Activated CD8-positive, alpha-beta memory T cell treated with anti-CD3 and anti-CD28 coated beads, Interleukin-2, amount 50 U/mL, for 4 hours (primary cell): ENCODE data around the gene PADI3.
"Not testable (repeated sequence)": the region's sequence is repeated elsewhere in the genome, so short reads cannot be mapped to it uniquely, and the experiment has no call there.

ENCODE experiments used
- DNase-seq: peaks from one replicate; pipeline ENCODE4 v3.0.0-alpha.2; 2020

The PADI3 gene

GRCh38 chr1:17307329-17307728, 58.4 kb downstream of the PADI3 start:
- DNase-seq: no peak

- no peak for DNase-seq
These were observed 59.0 kb downstream of the PADI3 start, which contains the start of gene PADI4 for GRCh38 chr1:17307946-17308345. TSS of gene PADI4 (plus strand) at chr1:17308197. CDS start at chr1:17308223, 26 bp downstream.

GRCh38 chr1:17308593-17308992, 59.7 kb downstream of the PADI3 start:
- no peak for DNase-seq

GRCh38 chr1:17309426-17310067, 60.6 kb downstream of the PADI3 start:
- DNase-seq: no peak

- DNase-seq: no peak
These were observed 61.3 kb downstream of the PADI3 start for GRCh38 chr1:17310068-17310640.

- no peak for DNase-seq
These were observed 64.8 kb downstream of the PADI3 start for GRCh38 chr1:17313530-17314309.

- no peak for DNase-seq
These were observed 65.6 kb downstream of the PADI3 start for GRCh38 chr1:17314491-17314971.

GRCh38 chr1:17315542-17316130, 66.7 kb downstream of the PADI3 start:
- no peak for DNase-seq

GRCh38 chr1:17316704-17317103, 67.8 kb downstream of the PADI3 start:
- DNase-seq: no peak

GRCh38 chr1:17318262-17318661, 69.4 kb downstream of the PADI3 start:
- no peak for DNase-seq

- no peak for DNase-seq
These were observed 70.9 kb downstream of the PADI3 start for GRCh38 chr1:17319561-17320350.

GRCh38 chr1:17321857-17322390, 73.0 kb downstream of the PADI3 start:
- not testable (repeated sequence) for DNase-seq

- no peak for DNase-seq
These were observed 80.0 kb downstream of the PADI3 start for GRCh38 chr1:17328855-17329254.

- no peak for DNase-seq
These were observed 80.7 kb downstream of the PADI3 start for GRCh38 chr1:17329610-17330009.

- no peak for DNase-seq
These were observed 82.0 kb downstream of the PADI3 start for GRCh38 chr1:17330856-17331255.

GRCh38 chr1:17333081-17333480, 84.2 kb downstream of the PADI3 start:
- DNase-seq: no peak
